ENCODE measurements around the gene ODAPH.
"Not testable (repeated sequence)": the region's sequence is repeated elsewhere in the genome, so short reads cannot be mapped to it uniquely, and the experiment has no call there.

DNA sequence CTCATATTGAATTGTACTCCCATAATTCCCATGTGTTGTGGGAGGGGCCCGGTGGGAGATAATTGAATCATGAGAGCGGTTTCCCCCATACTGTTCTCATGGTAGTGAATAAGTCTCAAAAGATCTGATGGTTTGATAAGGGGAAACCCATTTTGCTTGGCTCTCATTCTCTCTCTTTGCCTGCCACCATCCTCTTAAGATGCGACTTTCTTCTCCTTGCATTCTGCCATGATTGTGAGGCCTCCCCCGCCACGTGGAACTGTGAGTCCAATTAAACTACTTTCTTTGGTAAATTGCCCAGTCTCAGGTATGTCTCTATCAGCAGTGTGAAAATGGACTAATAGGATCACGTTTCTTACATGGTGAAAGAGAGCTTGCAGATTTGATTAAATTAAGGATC, 18.6 kb upstream of the ODAPH start:
- TF ChIP-seq, protein P1, sequence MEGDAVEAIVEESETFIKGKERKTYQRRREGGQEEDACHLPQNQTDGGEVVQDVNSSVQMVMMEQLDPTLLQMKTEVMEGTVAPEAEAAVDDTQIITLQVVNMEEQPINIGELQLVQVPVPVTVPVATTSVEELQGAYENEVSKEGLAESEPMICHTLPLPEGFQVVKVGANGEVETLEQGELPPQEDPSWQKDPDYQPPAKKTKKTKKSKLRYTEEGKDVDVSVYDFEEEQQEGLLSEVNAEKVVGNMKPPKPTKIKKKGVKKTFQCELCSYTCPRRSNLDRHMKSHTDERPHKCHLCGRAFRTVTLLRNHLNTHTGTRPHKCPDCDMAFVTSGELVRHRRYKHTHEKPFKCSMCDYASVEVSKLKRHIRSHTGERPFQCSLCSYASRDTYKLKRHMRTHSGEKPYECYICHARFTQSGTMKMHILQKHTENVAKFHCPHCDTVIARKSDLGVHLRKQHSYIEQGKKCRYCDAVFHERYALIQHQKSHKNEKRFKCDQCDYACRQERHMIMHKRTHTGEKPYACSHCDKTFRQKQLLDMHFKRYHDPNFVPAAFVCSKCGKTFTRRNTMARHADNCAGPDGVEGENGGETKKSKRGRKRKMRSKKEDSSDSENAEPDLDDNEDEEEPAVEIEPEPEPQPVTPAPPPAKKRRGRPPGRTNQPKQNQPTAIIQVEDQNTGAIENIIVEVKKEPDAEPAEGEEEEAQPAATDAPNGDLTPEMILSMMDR (conservative IDR thresholded peaks at IDR 0.05; ENCODE audit: low read length) = not testable (repeated sequence)
- not testable (repeated sequence) for TF ChIP-seq EZH2phosphoT487 (IDR thresholded peaks at IDR 0.05; ENCODE audit: borderline replicate concordance)

All from Loucy (cell line).